Choroid plexus epithelial cell (primary cell): ENCODE measurements around the gene IGLL1.

Source experiments
- DNase-seq: peaks from one replicate; pipeline ENCODE4 v3.0.0-alpha.2; 2010; ENCODE audit warnings: low read depth
- H3K4me3 ChIP-seq: 2 replicates; pipeline ENCODE4 v1.5.1; 2011; ENCODE audit warnings: low read depth, mild to moderate bottlenecking, control low read depth, low read length, moderate library complexity
- TF ChIP-seq, protein P1 (sequence below): conservative IDR thresholded peaks from 2 replicates; pipeline ENCODE4 v1.5.1; 2011; ENCODE audit warnings: low read depth, mild to moderate bottlenecking, control low read depth, inconsistent platforms, low read length, moderate library complexity

IGLL1 gene

DNA sequence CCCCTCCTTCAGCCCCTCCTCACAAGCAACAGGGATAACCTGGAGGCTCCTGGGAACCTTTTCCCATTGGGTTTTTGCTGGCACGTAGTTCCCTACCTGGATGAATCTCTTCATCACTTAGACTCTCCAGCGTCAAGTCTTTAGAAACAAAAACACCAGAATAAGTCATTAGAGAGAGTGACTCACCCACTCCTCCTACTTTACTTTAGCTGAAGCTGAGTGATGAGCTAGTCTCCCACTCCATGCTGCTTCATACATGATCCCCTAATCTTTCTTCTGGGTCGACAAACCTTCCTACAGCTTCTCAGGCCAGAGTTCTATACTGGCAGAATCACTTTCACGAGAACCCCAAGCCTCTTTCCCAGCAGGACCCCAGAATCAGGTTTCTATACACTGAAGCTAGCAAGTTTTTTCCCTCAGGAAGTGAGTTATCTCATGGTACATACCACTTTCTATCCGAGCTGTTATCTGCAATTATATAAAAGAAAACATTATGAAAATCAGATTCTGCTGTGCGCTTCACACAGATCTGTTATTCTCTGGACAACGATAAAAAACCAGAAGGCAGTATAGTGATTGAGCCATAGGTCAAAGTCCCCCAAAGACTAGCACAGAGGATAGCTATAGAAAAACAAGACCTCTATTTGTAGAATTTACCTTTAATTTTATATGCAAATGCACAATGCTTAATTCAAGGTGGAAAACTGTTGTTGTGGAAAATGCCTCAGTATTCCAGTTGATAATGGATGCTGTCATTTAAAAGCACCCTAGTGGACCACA lies 33.3 kb upstream of the IGLL1 start:
- TF ChIP-seq, protein P1, sequence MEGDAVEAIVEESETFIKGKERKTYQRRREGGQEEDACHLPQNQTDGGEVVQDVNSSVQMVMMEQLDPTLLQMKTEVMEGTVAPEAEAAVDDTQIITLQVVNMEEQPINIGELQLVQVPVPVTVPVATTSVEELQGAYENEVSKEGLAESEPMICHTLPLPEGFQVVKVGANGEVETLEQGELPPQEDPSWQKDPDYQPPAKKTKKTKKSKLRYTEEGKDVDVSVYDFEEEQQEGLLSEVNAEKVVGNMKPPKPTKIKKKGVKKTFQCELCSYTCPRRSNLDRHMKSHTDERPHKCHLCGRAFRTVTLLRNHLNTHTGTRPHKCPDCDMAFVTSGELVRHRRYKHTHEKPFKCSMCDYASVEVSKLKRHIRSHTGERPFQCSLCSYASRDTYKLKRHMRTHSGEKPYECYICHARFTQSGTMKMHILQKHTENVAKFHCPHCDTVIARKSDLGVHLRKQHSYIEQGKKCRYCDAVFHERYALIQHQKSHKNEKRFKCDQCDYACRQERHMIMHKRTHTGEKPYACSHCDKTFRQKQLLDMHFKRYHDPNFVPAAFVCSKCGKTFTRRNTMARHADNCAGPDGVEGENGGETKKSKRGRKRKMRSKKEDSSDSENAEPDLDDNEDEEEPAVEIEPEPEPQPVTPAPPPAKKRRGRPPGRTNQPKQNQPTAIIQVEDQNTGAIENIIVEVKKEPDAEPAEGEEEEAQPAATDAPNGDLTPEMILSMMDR: no peak
- H3K4me3 ChIP-seq: no peak overlapping the region
- DNase-seq: peak; percentile 27

DNA sequence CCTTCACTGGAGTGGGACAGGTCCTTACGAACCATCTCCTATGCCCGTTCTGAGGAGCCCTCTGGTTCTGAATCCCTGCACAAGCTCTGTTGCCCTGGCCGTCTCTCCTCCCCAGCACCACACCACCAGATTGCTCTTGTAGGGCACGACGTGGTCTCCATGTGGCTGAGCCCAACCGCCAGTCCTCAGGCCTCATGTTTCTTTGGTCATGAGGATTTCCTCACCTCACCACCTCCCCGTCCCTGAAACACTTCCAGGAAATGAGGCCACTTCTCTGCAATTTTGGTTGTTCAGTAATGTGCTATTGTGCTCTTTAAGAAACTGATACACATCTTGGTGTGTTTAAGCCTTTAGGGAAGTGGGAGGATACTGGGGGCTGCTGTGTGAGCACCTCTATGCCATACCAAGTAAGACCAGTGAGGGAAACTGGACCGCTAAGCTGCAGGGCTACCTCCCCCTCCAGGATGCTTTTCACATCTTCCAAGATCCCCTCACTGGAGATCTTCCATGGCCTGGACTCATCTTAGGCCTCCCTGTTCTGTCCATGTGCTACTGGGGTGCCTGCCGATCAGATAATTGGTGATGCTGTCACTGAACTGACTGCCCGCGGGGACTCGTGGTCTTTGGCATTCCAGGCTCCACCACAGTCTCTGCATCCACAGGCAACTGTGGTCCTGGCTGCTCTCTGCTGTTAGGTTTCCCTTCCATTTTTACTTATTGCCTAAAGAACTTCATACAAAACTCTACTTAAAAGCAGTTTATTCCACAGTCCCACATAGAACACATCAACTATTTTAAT lies 30.1 kb upstream of the IGLL1 start:
- H3K4me3 ChIP-seq: no peak overlapping the region
- TF ChIP-seq, protein P1: no peak
- DNase-seq: no peak

DNA sequence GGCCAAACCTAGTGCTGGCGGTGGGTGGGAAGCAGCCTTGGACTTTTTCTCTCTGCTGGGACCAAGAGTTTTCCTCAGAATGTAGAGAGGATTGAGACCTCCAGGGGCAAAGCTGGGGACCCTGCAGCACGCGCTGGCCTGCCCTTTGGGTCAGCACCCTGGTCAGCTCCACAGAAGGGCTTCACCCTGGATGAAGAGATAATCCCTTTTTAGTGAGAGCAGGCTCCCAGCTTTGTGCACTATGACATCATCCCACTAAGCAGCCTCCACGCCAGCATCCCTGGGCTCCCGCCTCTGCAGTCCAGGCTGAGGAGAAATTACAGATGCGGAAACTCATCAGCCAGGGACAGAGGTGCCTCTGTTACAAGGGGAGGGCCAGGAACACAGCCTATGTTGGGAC lies 28.5 kb upstream of the IGLL1 start:
- H3K4me3 ChIP-seq: no peak overlapping the region
- TF ChIP-seq, protein P1: no peak
- peak; percentile 28 for DNase-seq

DNA sequence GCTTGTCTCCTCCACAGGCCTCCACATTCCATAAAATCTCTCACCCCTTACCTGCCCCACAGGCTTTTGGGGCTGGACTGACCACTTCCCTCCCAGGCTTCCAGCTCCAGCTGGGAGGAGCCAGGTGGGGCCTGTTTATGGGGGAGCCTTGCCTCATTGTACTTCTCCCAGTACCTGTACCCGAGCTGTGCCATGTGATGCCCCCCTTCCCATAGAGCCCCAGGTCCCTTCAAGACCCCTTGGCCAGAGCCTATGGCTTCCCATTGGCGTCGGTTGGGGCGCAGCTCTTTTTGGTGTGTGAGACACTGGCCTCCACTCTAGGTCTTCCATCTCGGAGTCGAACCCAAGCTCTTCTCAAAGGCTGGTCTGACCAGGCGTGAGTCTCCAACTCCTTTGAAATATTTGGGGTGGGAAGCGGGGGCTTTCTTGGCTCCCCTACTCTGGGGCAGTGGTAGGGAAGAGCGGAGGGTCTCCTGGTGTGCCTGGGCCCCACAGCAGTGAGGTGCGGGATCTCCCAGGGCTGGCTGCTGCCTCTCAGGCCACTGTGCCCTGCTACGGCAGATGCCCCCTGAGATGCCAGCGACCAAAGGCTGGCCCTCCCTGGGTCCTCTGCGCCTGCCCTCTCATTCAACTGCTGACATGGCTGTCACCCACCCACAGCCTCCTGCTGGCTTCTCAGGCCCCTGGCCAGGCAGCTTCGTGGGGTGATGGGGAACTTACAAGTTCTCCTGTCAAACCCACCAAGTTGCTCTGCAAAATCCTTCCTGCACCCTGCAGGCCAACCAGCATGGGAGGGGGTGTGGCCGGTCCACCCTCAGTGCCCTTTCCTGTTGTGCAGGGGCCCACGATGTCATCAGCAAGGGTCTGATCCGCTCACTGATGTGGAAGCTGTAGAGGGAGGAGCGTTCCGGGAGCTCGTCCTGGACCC lies 26.4 kb upstream of the IGLL1 start:
- DNase-seq: no peak
- H3K4me3 ChIP-seq: no peak overlapping the region
- TF ChIP-seq, protein P1: no peak

DNA sequence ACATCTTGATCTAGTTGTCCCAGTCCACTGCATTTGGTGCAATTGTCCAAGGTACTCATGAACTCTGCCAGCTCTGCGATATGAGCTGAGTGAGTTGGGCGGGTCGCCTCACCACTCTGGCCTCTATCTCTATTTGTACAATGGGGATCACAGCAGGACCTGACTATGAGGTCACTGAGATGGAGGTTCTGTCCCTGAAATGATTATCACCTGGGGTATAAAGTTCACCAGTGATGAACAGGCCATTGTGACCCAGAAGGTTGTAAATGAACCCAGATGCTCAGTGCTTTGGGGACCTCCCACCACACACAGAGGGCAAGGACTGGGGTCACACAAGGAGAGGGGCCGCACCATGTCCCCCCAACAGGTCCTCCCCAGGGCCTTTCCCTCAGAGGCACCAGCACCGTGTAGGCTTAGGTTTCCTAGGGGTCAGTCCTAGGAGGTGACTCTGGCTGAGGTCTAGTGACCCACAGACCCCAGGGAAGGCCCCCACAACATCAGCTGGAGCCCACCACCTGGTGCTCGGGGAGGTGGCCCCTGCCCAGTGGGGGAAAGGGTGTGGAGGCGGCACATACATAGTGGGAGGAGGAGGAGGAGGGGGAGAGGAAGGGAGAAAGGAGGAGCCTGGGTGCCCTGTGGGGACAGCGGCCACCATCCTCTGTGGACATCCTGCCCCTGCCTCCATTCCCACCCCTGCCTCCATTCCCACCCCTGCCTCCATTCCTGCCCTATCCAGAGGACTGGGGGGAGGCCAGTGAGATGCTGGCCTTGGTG lies 25.0 kb upstream of the IGLL1 start:
- H3K4me3 ChIP-seq: no peak overlapping the region
- TF ChIP-seq, protein P1: no peak
- DNase-seq: no peak

DNA sequence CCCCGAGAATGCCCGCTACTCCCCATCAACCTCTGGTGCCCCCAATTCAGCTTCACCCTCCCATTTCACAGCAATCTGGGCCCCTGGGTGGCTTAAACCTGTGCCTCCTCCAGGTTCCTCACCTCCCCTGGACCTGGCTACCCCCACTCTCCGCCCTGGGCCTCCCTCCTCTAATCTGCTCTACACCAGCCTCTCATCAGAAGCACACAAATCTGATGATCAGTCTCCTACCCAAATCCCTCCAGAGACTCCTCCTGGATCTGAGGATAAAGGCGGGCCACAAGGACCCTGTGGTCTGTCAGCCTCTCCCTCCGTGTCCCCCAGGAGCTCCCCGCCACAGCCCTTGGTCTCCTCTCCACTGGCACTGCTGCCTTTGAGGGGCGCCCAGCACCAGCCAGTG lies 23.2 kb upstream of the IGLL1 start:
- DNase-seq: no peak
- TF ChIP-seq, protein P1: no peak
- H3K4me3 ChIP-seq: no peak overlapping the region
